Panc1 (cell line): ENCODE data around the gene TIGD7.
A peak's percentile ranks its signal among the peaks of the same experiment; 100 is the strongest.

Experiments
- CTCF ChIP-seq: fragments of 450-650 bp; IDR thresholded peaks from 2 replicates; pipeline ENCODE4 v1.5.1; 2017; ENCODE audit warnings: mild to moderate bottlenecking
- POLR2AphosphoS5 ChIP-seq: IDR thresholded peaks from 2 replicates; pipeline ENCODE4 v1.6.1; 2012; ENCODE audit warnings: mild to moderate bottlenecking, low read depth, low read length, moderate library complexity
- TF ChIP-seq, protein P1 (sequence below), 2 experiments: IDR thresholded peaks; 2 replicates each; pipeline ENCODE4 v1.6.1; 2011 to 2012; ENCODE audit warnings: low read depth in 2 of 2, control low read depth in 1 of 2, low read length in 1 of 2, mild to moderate bottlenecking in 1 of 2, moderate library complexity in 1 of 2; ENCODE audit not compliant: insufficient read depth in 1 of 2

GRCh38 chr16:3282730-3283542 is 22.3 kb downstream of the TIGD7 start, which contains the start of gene ZNF263:
- no peak for TF ChIP-seq CTCF
- TF ChIP-seq, protein P1, sequence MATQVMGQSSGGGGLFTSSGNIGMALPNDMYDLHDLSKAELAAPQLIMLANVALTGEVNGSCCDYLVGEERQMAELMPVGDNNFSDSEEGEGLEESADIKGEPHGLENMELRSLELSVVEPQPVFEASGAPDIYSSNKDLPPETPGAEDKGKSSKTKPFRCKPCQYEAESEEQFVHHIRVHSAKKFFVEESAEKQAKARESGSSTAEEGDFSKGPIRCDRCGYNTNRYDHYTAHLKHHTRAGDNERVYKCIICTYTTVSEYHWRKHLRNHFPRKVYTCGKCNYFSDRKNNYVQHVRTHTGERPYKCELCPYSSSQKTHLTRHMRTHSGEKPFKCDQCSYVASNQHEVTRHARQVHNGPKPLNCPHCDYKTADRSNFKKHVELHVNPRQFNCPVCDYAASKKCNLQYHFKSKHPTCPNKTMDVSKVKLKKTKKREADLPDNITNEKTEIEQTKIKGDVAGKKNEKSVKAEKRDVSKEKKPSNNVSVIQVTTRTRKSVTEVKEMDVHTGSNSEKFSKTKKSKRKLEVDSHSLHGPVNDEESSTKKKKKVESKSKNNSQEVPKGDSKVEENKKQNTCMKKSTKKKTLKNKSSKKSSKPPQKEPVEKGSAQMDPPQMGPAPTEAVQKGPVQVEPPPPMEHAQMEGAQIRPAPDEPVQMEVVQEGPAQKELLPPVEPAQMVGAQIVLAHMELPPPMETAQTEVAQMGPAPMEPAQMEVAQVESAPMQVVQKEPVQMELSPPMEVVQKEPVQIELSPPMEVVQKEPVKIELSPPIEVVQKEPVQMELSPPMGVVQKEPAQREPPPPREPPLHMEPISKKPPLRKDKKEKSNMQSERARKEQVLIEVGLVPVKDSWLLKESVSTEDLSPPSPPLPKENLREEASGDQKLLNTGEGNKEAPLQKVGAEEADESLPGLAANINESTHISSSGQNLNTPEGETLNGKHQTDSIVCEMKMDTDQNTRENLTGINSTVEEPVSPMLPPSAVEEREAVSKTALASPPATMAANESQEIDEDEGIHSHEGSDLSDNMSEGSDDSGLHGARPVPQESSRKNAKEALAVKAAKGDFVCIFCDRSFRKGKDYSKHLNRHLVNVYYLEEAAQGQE (IDR thresholded peaks at IDR 0.05; ENCODE audit: insufficient read depth in 1 of 2, low read depth in 2 of 2, low read length in 1 of 2) = no peak
- peak; percentile 85 for TF ChIP-seq POLR2AphosphoS5
